Parathyroid adenoma (tissue), 2 donors: Measurements from ENCODE around the gene SERPINA1.

Experiments
- H2AFZ ChIP-seq: fragments of 300-600 bp; sonication (generic); one replicate; pipeline ENCODE4 v1.7.0; 2017; ENCODE audit warnings: antibody characterized with exemption, mild to moderate bottlenecking
- H3K27ac ChIP-seq: fragments of 300-600 bp; sonication (generic); one replicate; pipeline ENCODE4 v1.7.0; 2017
- H3K27me3 ChIP-seq: fragments of 300-600 bp; sonication (generic); one replicate; pipeline ENCODE4 v1.7.0; 2017; ENCODE audit warnings: low read length; ENCODE audit not compliant: control insufficient read depth, insufficient read depth
- H3K36me3 ChIP-seq: fragments of 300-600 bp; sonication (generic); one replicate; pipeline ENCODE4 v1.7.0; 2017; ENCODE audit warnings: low read length; ENCODE audit not compliant: control insufficient read depth, insufficient read depth
- H3K4me1 ChIP-seq: fragments of 300-600 bp; sonication (generic); one replicate; pipeline ENCODE4 v1.7.0; 2017; ENCODE audit warnings: control low read depth
- H3K4me2 ChIP-seq: fragments of 300-600 bp; sonication (generic); one replicate; pipeline ENCODE4 v1.7.0; 2017; ENCODE audit warnings: low read length
- H3K4me3 ChIP-seq: fragments of 300-600 bp; sonication (generic); one replicate; pipeline ENCODE4 v1.7.0; 2017; ENCODE audit warnings: low read depth, low read length
- H3K79me2 ChIP-seq: fragments of 300-600 bp; sonication (generic); one replicate; pipeline ENCODE4 v1.7.0; 2017; ENCODE audit warnings: control low read depth
- H3K9ac ChIP-seq: fragments of 300-600 bp; sonication (generic); one replicate; pipeline ENCODE4 v1.7.0; 2017; ENCODE audit warnings: mild to moderate bottlenecking
- H3K9me3 ChIP-seq: fragments of 300-600 bp; sonication (generic); one replicate; pipeline ENCODE4 v1.7.0; 2017; ENCODE audit warnings: low read length; ENCODE audit not compliant: control insufficient read depth
- CTCF ChIP-seq: fragments of 300-600 bp; sonication (generic); IDR thresholded peaks from one replicate; pipeline ENCODE4 v1.7.0; 2017; ENCODE audit warnings: antibody characterized with exemption, mild to moderate bottlenecking
- donor health status: primary hyperparathyroidism.

Gene SERPINA1

DNA sequence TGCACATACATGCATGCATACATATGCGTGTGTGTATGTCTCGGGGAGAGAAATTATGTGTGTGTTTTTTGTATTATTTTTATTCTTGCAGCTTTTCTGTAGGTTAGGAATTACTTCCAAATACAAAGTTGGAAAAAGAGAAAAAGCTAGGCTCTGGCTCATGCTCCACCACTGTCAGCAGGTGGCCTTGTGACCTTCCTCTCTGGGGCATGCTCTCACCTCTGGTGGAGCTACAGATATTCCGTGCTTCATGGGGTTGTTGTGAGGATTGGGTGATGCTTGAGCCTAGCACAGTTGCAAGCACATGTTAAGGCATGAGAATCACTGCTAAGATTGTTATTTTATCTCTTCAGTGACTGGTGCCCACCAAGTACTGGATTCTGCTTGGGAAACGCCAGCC, 58.5 kb downstream of the SERPINA1 start:
- Histone ChIP-seq H3K4me1 (no peaks in the 10 kb centered on the region), H3K79me2 (no peaks in the 10 kb centered on the region), H3K9me3 (no peaks in the 10 kb centered on the region), H3K36me3 (no peaks in the 10 kb centered on the region), H3K4me3 (no peak overlapping the region), H3K27ac (no peak overlapping the region), H2AFZ (no peak overlapping the region), H3K4me2 (no peak overlapping the region), H3K27me3 (no peaks in the 10 kb centered on the region), H3K9ac (no peak overlapping the region)
- TF ChIP-seq CTCF, result no peak

DNA sequence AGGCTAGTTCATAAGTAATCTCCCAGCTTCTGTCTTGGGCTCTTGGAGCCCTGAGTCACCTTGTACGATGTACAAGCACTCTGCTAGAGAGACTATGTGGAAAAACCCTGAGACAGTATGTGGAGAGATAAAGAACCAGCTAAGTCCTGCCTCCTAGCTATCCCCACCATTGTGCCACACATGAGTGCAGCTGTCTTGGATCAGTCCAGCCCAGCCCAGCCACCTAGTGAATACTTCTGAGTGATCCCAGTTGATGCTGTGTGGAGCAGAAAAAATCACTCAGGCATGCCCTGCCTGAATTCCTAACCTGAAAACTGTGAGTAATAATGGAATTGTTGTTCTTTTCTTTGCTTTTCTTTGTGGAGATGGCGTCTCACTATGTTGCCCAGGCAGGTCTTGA, 60.2 kb downstream of the SERPINA1 start:
- Histone ChIP-seq H3K27me3 (no peaks in the 10 kb centered on the region), H3K36me3 (no peaks in the 10 kb centered on the region), H3K4me1 (no peaks in the 10 kb centered on the region), H3K79me2 (no peaks in the 10 kb centered on the region), H3K4me3 (no peak overlapping the region), H3K9ac (no peak overlapping the region), H3K9me3 (no peaks in the 10 kb centered on the region), H3K4me2 (no peak overlapping the region), H3K27ac (no peak overlapping the region), H2AFZ (no peak overlapping the region)
- TF ChIP-seq CTCF, result no peak
